HEK293 (cell line): ENCODE data around the gene NUMBL.

Experiments used
- GLIS2 ChIP-seq: fragments of 450-650 bp; formaldehyde crosslinking; IDR thresholded peaks from 2 replicates; pipeline ENCODE4 v1.5.1; 2016; ENCODE audit warnings: missing biosample characterization, missing genetic modification characterization
- HIC1 ChIP-seq: fragments of 450-650 bp; formaldehyde crosslinking; IDR thresholded peaks from 2 replicates; pipeline ENCODE4 v1.5.1; 2016; ENCODE audit warnings: missing biosample characterization, missing genetic modification characterization
- KLF9 ChIP-seq: fragments of 450-650 bp; formaldehyde crosslinking; IDR thresholded peaks from 2 replicates; pipeline ENCODE4 v1.5.1; 2016; ENCODE audit warnings: missing biosample characterization, missing genetic modification characterization, low read depth
- MZF1 ChIP-seq: fragments of 450-650 bp; formaldehyde crosslinking; IDR thresholded peaks from 2 replicates; pipeline ENCODE4 v1.5.1; 2017; ENCODE audit warnings: missing biosample characterization, missing genetic modification characterization, borderline replicate concordance
- PRDM1 ChIP-seq: fragments of 450-650 bp; formaldehyde crosslinking; IDR thresholded peaks from 2 replicates; pipeline ENCODE4; 2016; ENCODE audit warnings: missing biosample characterization, missing genetic modification characterization
- REST ChIP-seq: fragments of 450-650 bp; formaldehyde crosslinking; IDR thresholded peaks from 2 replicates; pipeline ENCODE4 v1.5.1; 2016; ENCODE audit warnings: missing biosample characterization, missing genetic modification characterization
- SETDB1 ChIP-seq: IDR thresholded peaks from one replicate; pipeline ENCODE4 v1.6.1; 2017; ENCODE audit warnings: mild to moderate bottlenecking, low read length, moderate library complexity, mixed read lengths; ENCODE audit not compliant: insufficient read length
- YY1 ChIP-seq: fragments of 450-650 bp; formaldehyde crosslinking; IDR thresholded peaks from 2 replicates; pipeline ENCODE4 v1.5.1; 2018; ENCODE audit warnings: missing biosample characterization, missing genetic modification characterization
- ZBTB10 ChIP-seq: fragments of 450-650 bp; formaldehyde crosslinking; IDR thresholded peaks from 2 replicates; pipeline ENCODE4 v1.5.1; 2016; ENCODE audit warnings: missing biosample characterization, missing genetic modification characterization
- ZBTB17 ChIP-seq: fragments of 450-650 bp; formaldehyde crosslinking; IDR thresholded peaks from 2 replicates; pipeline ENCODE4 v1.5.1; 2016; ENCODE audit warnings: missing biosample characterization, missing genetic modification characterization
- ZBTB20 ChIP-seq: fragments of 450-650 bp; formaldehyde crosslinking; IDR thresholded peaks from 2 replicates; pipeline ENCODE4 v1.5.1; 2016; ENCODE audit warnings: missing biosample characterization, missing genetic modification characterization
- ZIC2 ChIP-seq: fragments of 450-650 bp; formaldehyde crosslinking; IDR thresholded peaks from 2 replicates; pipeline ENCODE4 v1.5.1; 2016; ENCODE audit warnings: missing biosample characterization, missing genetic modification characterization
- ZNF132 ChIP-seq: fragments of 450-650 bp; formaldehyde crosslinking; IDR thresholded peaks from 2 replicates; pipeline ENCODE4 v1.5.1; 2017; ENCODE audit warnings: missing biosample characterization, missing genetic modification characterization, borderline replicate concordance
- ZNF148 ChIP-seq: fragments of 450-650 bp; formaldehyde crosslinking; IDR thresholded peaks from 2 replicates; pipeline ENCODE4 v1.5.0; 2017; ENCODE audit warnings: missing biosample characterization, missing genetic modification characterization, borderline replicate concordance
- ZNF157 ChIP-seq: fragments of 450-650 bp; formaldehyde crosslinking; IDR thresholded peaks from 2 replicates; pipeline ENCODE4 v1.5.1; 2016; ENCODE audit warnings: missing biosample characterization, missing genetic modification characterization
- ZNF211 ChIP-seq: fragments of 450-650 bp; formaldehyde crosslinking; IDR thresholded peaks from 2 replicates; pipeline ENCODE4 v1.5.1; 2016; ENCODE audit warnings: low read depth, missing biosample characterization, missing genetic modification characterization
- ZNF223 ChIP-seq: fragments of 450-650 bp; formaldehyde crosslinking; IDR thresholded peaks from 2 replicates; pipeline ENCODE4 v1.5.1; 2016; ENCODE audit warnings: missing biosample characterization, missing genetic modification characterization
- ZNF26 ChIP-seq: fragments of 450-650 bp; formaldehyde crosslinking; IDR thresholded peaks from 2 replicates; pipeline ENCODE4 v1.5.1; 2016; ENCODE audit warnings: missing biosample characterization, missing genetic modification characterization
- ZNF394 ChIP-seq: fragments of 450-650 bp; formaldehyde crosslinking; IDR thresholded peaks from 2 replicates; pipeline ENCODE4 v1.5.1; 2016; ENCODE audit warnings: missing biosample characterization, missing genetic modification characterization, mild to moderate bottlenecking, moderate library complexity, borderline replicate concordance
- ZNF600 ChIP-seq: fragments of 450-650 bp; formaldehyde crosslinking; IDR thresholded peaks from 2 replicates; pipeline ENCODE4 v1.5.1; 2016; ENCODE audit warnings: missing biosample characterization, missing genetic modification characterization
- ZNF664 ChIP-seq: fragments of 450-650 bp; formaldehyde crosslinking; IDR thresholded peaks from 2 replicates; pipeline ENCODE4 v1.5.1; 2016; ENCODE audit warnings: missing biosample characterization, missing genetic modification characterization
- ZNF670 ChIP-seq: fragments of 450-650 bp; formaldehyde crosslinking; IDR thresholded peaks from 2 replicates; pipeline ENCODE4 v1.5.1; 2016; ENCODE audit warnings: missing biosample characterization, missing genetic modification characterization, low read depth
- ZNF677 ChIP-seq: fragments of 450-650 bp; IDR thresholded peaks from 2 replicates; pipeline ENCODE4 v1.5.0; 2018; ENCODE audit warnings: missing biosample characterization, mild to moderate bottlenecking, missing genetic modification characterization, moderate library complexity
- ZSCAN23 ChIP-seq: fragments of 450-650 bp; formaldehyde crosslinking; IDR thresholded peaks from 2 replicates; pipeline ENCODE4 v1.5.1; 2016; ENCODE audit warnings: missing biosample characterization, missing genetic modification characterization

Gene NUMBL

GRCh38 chr19:40717880-40718773 is 27.7 kb upstream of the NUMBL start (continued):
- TF ChIP-seq ZNF223 (tag by site-specific recombination), result 0 out of 2 replicates have a peak, but pooled peaks have one; percentile 1
- peak; percentile 59; the same call in 1 of the 2 replicates for TF ChIP-seq ZBTB10 (tag by site-specific recombination)
- TF ChIP-seq ZIC2 (tag by site-specific recombination), result no peak
- no peak for TF ChIP-seq ZSCAN23 (tag by site-specific recombination)
- no peak for TF ChIP-seq KLF9 (tag by site-specific recombination)
- TF ChIP-seq ZBTB20 (tag by site-specific recombination), result no peak; the same call in 1 of the 2 replicates
- TF ChIP-seq ZNF26, result no peak
- TF ChIP-seq ZNF664 (tag by site-specific recombination), result no peak
- peak; percentile 57; the same call in 1 of the 2 replicates for TF ChIP-seq ZNF394 (tag by site-specific recombination)
- TF ChIP-seq SETDB1, result peak; percentile 64
- no peak for TF ChIP-seq YY1 (tag by site-specific recombination)
- no peak for TF ChIP-seq ZNF132
- TF ChIP-seq ZBTB17 (tag by site-specific recombination), result peak; percentile 48; the same call in 1 of the 2 replicates
- TF ChIP-seq ZNF670, result no peak
- no peak for TF ChIP-seq MZF1 (tag by site-specific recombination)
- TF ChIP-seq ZNF157 (tag by site-specific recombination), result no peak
- no peak for TF ChIP-seq ZNF677
- no peak; the same call in 1 of the 2 replicates for TF ChIP-seq ZNF600 (tag by site-specific recombination)
- TF ChIP-seq ZNF148 (tag by site-specific recombination), result 0 out of 2 replicates have a peak, but pooled peaks have one; percentile 11
- no peak for TF ChIP-seq REST (tag by site-specific recombination)
- TF ChIP-seq HIC1 (tag by site-specific recombination), result peak; percentile 65; the same call in 1 of the 2 replicates
- TF ChIP-seq PRDM1 (tag by site-specific recombination), result peak; percentile 83
- TF ChIP-seq GLIS2 (tag by site-specific recombination), result peak; percentile 72; the same call in 1 of the 2 replicates
- TF ChIP-seq ZNF211, result no peak
